22Rv1 (cell line): ENCODE data around the gene CCSER1.

Experiments
- ZFX ChIP-seq: fragments of 450-650 bp; IDR thresholded peaks from 2 replicates; pipeline ENCODE4 v1.6.1; 2017; ENCODE audit warnings: antibody characterized with exemption, borderline replicate concordance
- TF ChIP-seq, protein P1 (sequence below): fragments of 450-650 bp; IDR thresholded peaks from 2 replicates; pipeline ENCODE4 v1.5.1; 2017; ENCODE audit warnings: mild to moderate bottlenecking

DNA sequence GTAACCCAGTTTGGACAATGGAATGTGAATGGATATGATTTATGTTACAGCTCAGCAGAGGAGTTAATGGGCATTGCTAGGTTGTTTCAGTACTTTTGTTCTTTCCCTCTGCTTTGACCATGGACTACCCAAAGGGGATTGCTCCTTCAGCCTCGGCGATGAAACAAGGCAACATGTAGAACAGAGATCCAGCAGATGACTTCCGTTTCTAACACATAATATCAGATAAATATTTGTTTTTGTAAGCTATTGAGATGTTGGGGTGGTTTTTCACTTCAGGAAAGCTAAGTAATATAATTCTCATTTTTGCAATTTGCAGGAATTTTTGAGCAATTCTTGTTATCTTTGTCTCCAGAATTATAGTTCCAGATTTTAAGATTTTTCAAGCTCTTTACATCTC is 1241.9 kb downstream of the CCSER1 start:
- TF ChIP-seq, protein P1, sequence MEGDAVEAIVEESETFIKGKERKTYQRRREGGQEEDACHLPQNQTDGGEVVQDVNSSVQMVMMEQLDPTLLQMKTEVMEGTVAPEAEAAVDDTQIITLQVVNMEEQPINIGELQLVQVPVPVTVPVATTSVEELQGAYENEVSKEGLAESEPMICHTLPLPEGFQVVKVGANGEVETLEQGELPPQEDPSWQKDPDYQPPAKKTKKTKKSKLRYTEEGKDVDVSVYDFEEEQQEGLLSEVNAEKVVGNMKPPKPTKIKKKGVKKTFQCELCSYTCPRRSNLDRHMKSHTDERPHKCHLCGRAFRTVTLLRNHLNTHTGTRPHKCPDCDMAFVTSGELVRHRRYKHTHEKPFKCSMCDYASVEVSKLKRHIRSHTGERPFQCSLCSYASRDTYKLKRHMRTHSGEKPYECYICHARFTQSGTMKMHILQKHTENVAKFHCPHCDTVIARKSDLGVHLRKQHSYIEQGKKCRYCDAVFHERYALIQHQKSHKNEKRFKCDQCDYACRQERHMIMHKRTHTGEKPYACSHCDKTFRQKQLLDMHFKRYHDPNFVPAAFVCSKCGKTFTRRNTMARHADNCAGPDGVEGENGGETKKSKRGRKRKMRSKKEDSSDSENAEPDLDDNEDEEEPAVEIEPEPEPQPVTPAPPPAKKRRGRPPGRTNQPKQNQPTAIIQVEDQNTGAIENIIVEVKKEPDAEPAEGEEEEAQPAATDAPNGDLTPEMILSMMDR = no peak
- no peak for TF ChIP-seq ZFX
